ENCODE data around the gene SLC25A2.

GRCh38 chr5:141272906-141273305 lies 30.9 kb downstream of the SLC25A2 start:
- TF ChIP-seq POLR2A (IDR thresholded peaks at IDR 0.05) = no peak
- TF ChIP-seq, protein P1, sequence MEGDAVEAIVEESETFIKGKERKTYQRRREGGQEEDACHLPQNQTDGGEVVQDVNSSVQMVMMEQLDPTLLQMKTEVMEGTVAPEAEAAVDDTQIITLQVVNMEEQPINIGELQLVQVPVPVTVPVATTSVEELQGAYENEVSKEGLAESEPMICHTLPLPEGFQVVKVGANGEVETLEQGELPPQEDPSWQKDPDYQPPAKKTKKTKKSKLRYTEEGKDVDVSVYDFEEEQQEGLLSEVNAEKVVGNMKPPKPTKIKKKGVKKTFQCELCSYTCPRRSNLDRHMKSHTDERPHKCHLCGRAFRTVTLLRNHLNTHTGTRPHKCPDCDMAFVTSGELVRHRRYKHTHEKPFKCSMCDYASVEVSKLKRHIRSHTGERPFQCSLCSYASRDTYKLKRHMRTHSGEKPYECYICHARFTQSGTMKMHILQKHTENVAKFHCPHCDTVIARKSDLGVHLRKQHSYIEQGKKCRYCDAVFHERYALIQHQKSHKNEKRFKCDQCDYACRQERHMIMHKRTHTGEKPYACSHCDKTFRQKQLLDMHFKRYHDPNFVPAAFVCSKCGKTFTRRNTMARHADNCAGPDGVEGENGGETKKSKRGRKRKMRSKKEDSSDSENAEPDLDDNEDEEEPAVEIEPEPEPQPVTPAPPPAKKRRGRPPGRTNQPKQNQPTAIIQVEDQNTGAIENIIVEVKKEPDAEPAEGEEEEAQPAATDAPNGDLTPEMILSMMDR (IDR thresholded peaks at IDR 0.05) = no peak
